ENCODE results near the gene NRBP1. TPM values are rescaled to one million over a fixed set of nuclear protein-coding genes. Genes with fewer than 3 reads are reported as not detected.

The NRBP1 gene
- total and polyA plus RNA-seq, 9 of the 15 experiments (the other 6 are each of a cell fraction or from before 2014, with no cell fraction given) = 2.9 to 84.5 (median 36.9) TPM

GRCh38 chr2:27428978-27429541, 629 bp downstream of the NRBP1 start (continued):
- peak; percentile 61 to 93 for TF ChIP-seq E2F6 (IDR thresholded peaks at IDR 0.05; ENCODE audit: borderline replicate concordance in 1 of 2, extremely low read depth in 1 of 2, insufficient read depth in 1 of 2, insufficient read length in 1 of 2, low read depth in 1 of 2, low read length in 1 of 2, poor library complexity in 1 of 2, severe bottlenecking in 1 of 2)
- TF ChIP-seq RBM34 (IDR thresholded peaks at IDR 0.05; ENCODE audit: borderline replicate concordance, insufficient read depth, low read length) = no peak
- TF ChIP-seq KAT2B (IDR thresholded peaks at IDR 0.05; ENCODE audit: low read depth, low read length) = no peak
- no peak for TF ChIP-seq SMARCB1 (IDR thresholded peaks at IDR 0.05; ENCODE audit: insufficient read length, low read depth)
- TF ChIP-seq POLR2AphosphoS5 (IDR thresholded peaks at IDR 0.05; ENCODE audit: control insufficient read depth, insufficient read depth, low read depth, low read length) = peak; percentile 59; the same call in 1 of the 2 replicates
- TF ChIP-seq TAF1 (IDR thresholded peaks at IDR 0.05; ENCODE audit: control insufficient read depth, extremely low read depth, insufficient read depth, low read length, severe bottlenecking) = peak; percentile 49
- TF ChIP-seq DPF2 (IDR thresholded peaks at IDR 0.05) = peak; percentile 19; the same call in 1 of the 2 replicates
- no peak for TF ChIP-seq ZNF217 (CRISPR knock-in tag; IDR thresholded peaks at IDR 0.05)
- no peak for TF ChIP-seq ATF2 (CRISPR knock-in tag; IDR thresholded peaks at IDR 0.05)
- peak; percentile 44 for TF ChIP-seq REST (IDR thresholded peaks at IDR 0.05; ENCODE audit: borderline replicate concordance)
- TF ChIP-seq REST (CRISPR knock-in tag; IDR thresholded peaks at IDR 0.05; ENCODE audit: low read depth) = no peak
- TF ChIP-seq GTF2E2 (tag; IDR thresholded peaks at IDR 0.05) = 0 out of 2 replicates have a peak, but pooled peaks have one; percentile 12
- no peak for TF ChIP-seq FOXA1 (IDR thresholded peaks at IDR 0.05; ENCODE audit: borderline replicate concordance)
- TF ChIP-seq IRF1 (CRISPR knock-in tag; IDR thresholded peaks at IDR 0.05; ENCODE audit: borderline replicate concordance) = no peak

All from K562 (cell line).